GM19372 (cell line): ENCODE measurements around the gene OPCML.

ENCODE experiments used
- ATAC-seq: cut with Tn5 transposase; IDR thresholded peaks from one replicate; pipeline ENCODE4 v1.9.1; 2021; ENCODE audit warnings: mild to moderate bottlenecking, low read depth, moderate library complexity; ENCODE audit not compliant: unreplicated experiment

OPCML gene

GRCh38 chr11:133306019-133306418 lies 226.3 kb downstream of the OPCML start:
- no peak for ATAC-seq

- ATAC-seq = no peak
Measured at GRCh38 chr11:133305208-133305956, 226.9 kb downstream of the OPCML start.

GRCh38 chr11:133303262-133303661 lies 229.0 kb downstream of the OPCML start:
- ATAC-seq = no peak

GRCh38 chr11:133302056-133302455 lies 230.2 kb downstream of the OPCML start:
- no peak for ATAC-seq

- no peak for ATAC-seq
Measured at GRCh38 chr11:133300666-133301065, 231.6 kb downstream of the OPCML start.

GRCh38 chr11:133291780-133292179 lies 240.5 kb downstream of the OPCML start:
- ATAC-seq = no peak

GRCh38 chr11:133285359-133285758 lies 246.9 kb downstream of the OPCML start:
- ATAC-seq = no peak

- no peak for ATAC-seq
Measured at GRCh38 chr11:133284156-133284555, 248.1 kb downstream of the OPCML start.

GRCh38 chr11:133277886-133278285 lies 254.4 kb downstream of the OPCML start:
- no peak for ATAC-seq

GRCh38 chr11:133271871-133272776 lies 260.2 kb downstream of the OPCML start:
- no peak for ATAC-seq

GRCh38 chr11:133271206-133271605 lies 261.1 kb downstream of the OPCML start:
- no peak for ATAC-seq

GRCh38 chr11:133269267-133269666 lies 263.0 kb downstream of the OPCML start:
- ATAC-seq = peak; percentile 94

GRCh38 chr11:133266986-133267385 lies 265.3 kb downstream of the OPCML start:
- ATAC-seq = no peak

- ATAC-seq = no peak
Measured at GRCh38 chr11:133265530-133266035, 266.7 kb downstream of the OPCML start.

GRCh38 chr11:133263332-133263731 lies 269.0 kb downstream of the OPCML start:
- no peak for ATAC-seq

- ATAC-seq = no peak
Measured at GRCh38 chr11:133258751-133259150, 273.6 kb downstream of the OPCML start.

- no peak for ATAC-seq
Measured at GRCh38 chr11:133254601-133255000, 277.7 kb downstream of the OPCML start.

- no peak for ATAC-seq
Measured at GRCh38 chr11:133253570-133253969, 278.7 kb downstream of the OPCML start.

GRCh38 chr11:133251841-133252240 lies 280.5 kb downstream of the OPCML start:
- ATAC-seq = no peak

- ATAC-seq = no peak
Measured at GRCh38 chr11:133249530-133249929, 282.8 kb downstream of the OPCML start.

GRCh38 chr11:133249065-133249464 lies 283.2 kb downstream of the OPCML start:
- no peak for ATAC-seq
